T47D (cell line): ENCODE results near the gene ENO3.

Experiments
- DNase-seq, 2 experiments: peaks; one replicate each; pipeline versions ENCODE4 v3.0.0 to v3.0.0-alpha.2; 2011 to 2012; ENCODE audit warnings: low read depth in 1 of 2, low spot score in 1 of 2
- JUND ChIP-seq: IDR thresholded peaks from 2 replicates; pipeline ENCODE4 v1.6.1; 2012; ENCODE audit warnings: low read depth
- in situ Hi-C: cut with HindIII; loops from 2 replicates; pipeline ENCODE4 v1.10.0; 2016; ENCODE audit warnings: low sequenced_read_pairs, low pct_unique_long_range_greater_than_20kb

ENO3 gene

GRCh38 chr17:4948931-4949320 lies 2.0 kb upstream of the ENO3 start:
- peak; percentile 84 to 89 for DNase-seq
- in situ Hi-C loops: no loop called here
- TF ChIP-seq JUND: no peak

GRCh38 chr17:4949321-4950074 lies 1.4 kb upstream of the ENO3 start:
- in situ Hi-C loops: no loop called here
- TF ChIP-seq JUND: no peak
- DNase-seq: peak in 1 of 2 experiments; percentile 76

GRCh38 chr17:4950075-4950745 lies 709 bp upstream of the ENO3 start:
- in situ Hi-C loops: no loop called here
- no peak for DNase-seq
- no peak for TF ChIP-seq JUND

- DNase-seq: no peak
- in situ Hi-C loops: no loop called here
- no peak for TF ChIP-seq JUND
These were observed 567 bp downstream of the ENO3 start for GRCh38 chr17:4951486-4951885.

- TF ChIP-seq JUND: no peak
- DNase-seq: no peak
- in situ Hi-C loops: no loop called here
These were observed 2.6 kb downstream of the ENO3 start for GRCh38 chr17:4953451-4953961.

GRCh38 chr17:4955091-4955490 lies 4.2 kb downstream of the ENO3 start:
- no peak for DNase-seq
- TF ChIP-seq JUND: no peak
- in situ Hi-C loops: no loop called here

- no peak for TF ChIP-seq JUND
- no peak for DNase-seq
- in situ Hi-C loops: no loop called here
These were observed 5.7 kb downstream of the ENO3 start for GRCh38 chr17:4956493-4957061.

GRCh38 chr17:4958102-4958501 lies 7.2 kb downstream of the ENO3 start:
- DNase-seq: no peak
- in situ Hi-C loops: no loop called here
- no peak for TF ChIP-seq JUND

GRCh38 chr17:4959261-4959965 lies 8.5 kb downstream of the ENO3 start:
- DNase-seq: no peak
- in situ Hi-C loops: no loop called here
- no peak for TF ChIP-seq JUND

GRCh38 chr17:4960279-4960922 lies 9.5 kb downstream of the ENO3 start:
- TF ChIP-seq JUND: no peak
- in situ Hi-C loops: no loop called here
- DNase-seq: no peak

- no peak for DNase-seq
- in situ Hi-C loops: no loop called here
- no peak for TF ChIP-seq JUND
These were observed 14.5 kb downstream of the ENO3 start for GRCh38 chr17:4965311-4965986.
